H1 (cell line): ENCODE measurements around the gene RABL3. TPM values are rescaled to one million over a fixed set of nuclear protein-coding genes. Genes with fewer than 3 reads are reported as not detected.

ENCODE experiments used
- CTCF ChIA-PET: fragments of 300-600 bp; sonication (Branson Sonifier 250); formaldehyde crosslinking; loops from one replicate; lab custom pipeline; 2021; ENCODE audit not compliant: partially characterized antibody; lab: Charles Lee
- POLR2A ChIA-PET: fragments of 300-600 bp; sonication (Branson Sonifier 250); formaldehyde crosslinking; loops from one replicate; lab custom pipeline; 2021; ENCODE audit warnings: inconsistent platforms; ENCODE audit not compliant: partially characterized antibody; lab: Charles Lee
- DNase-seq, 2 experiments: peaks; one replicate each; pipeline versions ENCODE4 v3.0.0 to v3.0.0-alpha.2; 2010 to 2022; ENCODE audit warnings: low spot score in 2 of 2, low read depth in 1 of 2, mixed read lengths in 1 of 2
- FAIRE-seq: peaks from 2 replicates; lab custom pipeline; 2011; peaks lifted over from hg19 to GRCh38; lab: Jason Lieb, UNC
- H2AFZ ChIP-seq: 2 replicates; pipeline ENCODE4 v1.8.1; 2012; ENCODE audit warnings: low read length, inconsistent platforms
- H2AK5ac ChIP-seq: 2 replicates; pipeline ENCODE4 v1.6.1; 2013; ENCODE audit warnings: low read depth, low read length
- H2BK120ac ChIP-seq: replicated peaks from 2 replicates; pipeline ENCODE3; 2013; ENCODE audit warnings: low read depth, low read length, inconsistent platforms
- H2BK12ac ChIP-seq: 2 replicates; pipeline ENCODE4 v1.6.1; 2013; ENCODE audit warnings: low read depth, low read length
- H2BK15ac ChIP-seq: 2 replicates; pipeline ENCODE4 v1.6.1; 2013; ENCODE audit warnings: low read length
- H2BK20ac ChIP-seq: 2 replicates; pipeline ENCODE4 v1.6.1; 2013; ENCODE audit warnings: low read length
- H2BK5ac ChIP-seq: 2 replicates; pipeline ENCODE4 v1.6.1; 2013; ENCODE audit warnings: low read depth, low read length
- H3K14ac ChIP-seq: 2 replicates; pipeline ENCODE4 v1.6.1; 2013; ENCODE audit warnings: inconsistent platforms; ENCODE audit not compliant: insufficient read length
- H3K18ac ChIP-seq: 2 replicates; pipeline ENCODE4 v1.6.1; 2013; ENCODE audit warnings: low read length; ENCODE audit errors: extremely low read depth
- H3K23ac ChIP-seq: 2 replicates; pipeline ENCODE4 v1.6.1; 2013; ENCODE audit warnings: inconsistent platforms; ENCODE audit not compliant: insufficient read length
- H3K23me2 ChIP-seq: 2 replicates; pipeline ENCODE4 v1.6.1; 2013; ENCODE audit warnings: low read depth, low read length
- H3K27ac ChIP-seq: 2 replicates; pipeline ENCODE4 v1.6.1; 2011; ENCODE audit warnings: low read depth, low read length, inconsistent platforms
- H3K27me3 ChIP-seq, 4 experiments: replicated peaks in 1 of 4; 1 replicate in 1 of 4; 2 replicates in 3 of 4; pipeline versions ENCODE4 v1.6.1 to v1.8.1; 2011 to 2013; ENCODE audit warnings: low read length in 3 of 4, mild to moderate bottlenecking in 3 of 4, inconsistent platforms in 2 of 4, mixed read lengths in 2 of 4, moderate library complexity in 1 of 4; ENCODE audit not compliant: control insufficient read depth in 3 of 4, insufficient read depth in 3 of 4; ENCODE audit errors: extremely low read depth in 1 of 4
- H3K36me3 ChIP-seq, 4 experiments: 2 replicates each; pipeline versions ENCODE4 v1.6.1 to v1.8.1; 2011 to 2013; ENCODE audit warnings: mild to moderate bottlenecking in 4 of 4, low read length in 3 of 4, moderate library complexity in 2 of 4, control low read depth in 1 of 4, inconsistent platforms in 1 of 4; ENCODE audit not compliant: insufficient read depth in 4 of 4, control insufficient read depth in 2 of 4
- H3K4ac ChIP-seq: replicated peaks from 2 replicates; pipeline ENCODE3; 2013; ENCODE audit warnings: low read length, low read depth, mixed read lengths, inconsistent platforms; ENCODE audit not compliant: insufficient read length
- H3K4me1 ChIP-seq, 4 experiments: replicated peaks in 1 of 4; 1 replicate in 1 of 4; 2 replicates in 3 of 4; pipeline versions ENCODE4 v1.6.1 to v1.8.1; 2011 to 2013; ENCODE audit warnings: low read length in 3 of 4, inconsistent platforms in 2 of 4, mixed read lengths in 1 of 4; ENCODE audit not compliant: insufficient read depth in 4 of 4, control insufficient read depth in 3 of 4
- H3K4me2 ChIP-seq, 2 experiments: 2 replicates each; pipeline versions ENCODE4 v1.6.1 to v1.8.1; 2011 to 2013; ENCODE audit warnings: low read depth in 2 of 2, low read length in 2 of 2, control low read depth in 1 of 2, inconsistent platforms in 1 of 2, mild to moderate bottlenecking in 1 of 2; ENCODE audit not compliant: insufficient read depth in 1 of 2
- H3K4me3 ChIP-seq, 4 experiments: fragments of 200-600, 300-600 bp in 1 of 4; sonication (generic), shearing (Covaris generic), sonication (Bioruptor Twin) in 1 of 4; 2 replicates each; pipeline versions ENCODE4 v1.5.1 to v1.8.1; 2011 to 2016; ENCODE audit warnings: low read length in 4 of 4, low read depth in 3 of 4, control low read depth in 2 of 4, inconsistent platforms in 2 of 4, mild to moderate bottlenecking in 2 of 4, mixed read lengths in 1 of 4, moderate library complexity in 1 of 4; ENCODE audit not compliant: insufficient read depth in 2 of 4; ENCODE audit errors: extremely low read depth in 1 of 4
- H3K56ac ChIP-seq: replicated peaks from 2 replicates; pipeline ENCODE3; 2013; ENCODE audit warnings: low read depth, mild to moderate bottlenecking, mixed read lengths, low read length, inconsistent platforms; ENCODE audit not compliant: insufficient read length
- H3K79me1 ChIP-seq: 2 replicates; pipeline ENCODE4 v1.6.1; 2013; ENCODE audit warnings: low read depth, low read length, control low read depth
- H3K79me2 ChIP-seq, 2 experiments: 2 replicates each; pipeline versions ENCODE4 v1.6.1 to v1.8.1; 2012 to 2013; ENCODE audit warnings: low read length in 2 of 2, mild to moderate bottlenecking in 2 of 2, inconsistent platforms in 1 of 2; ENCODE audit not compliant: insufficient read depth in 2 of 2, control insufficient read depth in 1 of 2
- H3K9ac ChIP-seq, 4 experiments: replicated peaks in 1 of 4; 1 replicate in 1 of 4; 2 replicates in 3 of 4; pipeline versions ENCODE4 v1.6.1 to v1.8.1; 2011 to 2013; ENCODE audit warnings: low read depth in 3 of 4, low read length in 3 of 4, control low read depth in 2 of 4, mild to moderate bottlenecking in 2 of 4, moderate library complexity in 2 of 4, inconsistent platforms in 1 of 4; ENCODE audit errors: extremely low read depth in 1 of 4
- H3K9me3 ChIP-seq, 2 experiments: 2 replicates each; pipeline versions ENCODE4 v1.6.1 to v1.8.1; 2012 to 2013; ENCODE audit warnings: mild to moderate bottlenecking in 2 of 2, moderate library complexity in 2 of 2, control low read depth in 1 of 2, inconsistent platforms in 1 of 2, low read depth in 1 of 2, low read length in 1 of 2, mixed read lengths in 1 of 2; ENCODE audit not compliant: insufficient read depth in 2 of 2
- H4K20me1 ChIP-seq, 2 experiments: replicated peaks in 1 of 2; 2 replicates each; pipeline versions ENCODE3 to v1.8.1; 2011 to 2013; ENCODE audit warnings: inconsistent platforms in 2 of 2, low read length in 2 of 2, mild to moderate bottlenecking in 1 of 2; ENCODE audit not compliant: insufficient read depth in 2 of 2, control insufficient read depth in 1 of 2
- H4K5ac ChIP-seq: 2 replicates; pipeline ENCODE4 v1.6.1; 2013; ENCODE audit warnings: low read length, low read depth, mixed read lengths, inconsistent platforms; ENCODE audit not compliant: insufficient read length
- H4K8ac ChIP-seq: 2 replicates; pipeline ENCODE4 v1.8.0; 2013; ENCODE audit warnings: mild to moderate bottlenecking, moderate library complexity, low read length, inconsistent platforms; ENCODE audit not compliant: insufficient read depth; ENCODE audit errors: extremely low read depth
- H4K91ac ChIP-seq: replicated peaks from 2 replicates; pipeline ENCODE3; 2013; ENCODE audit warnings: low read length, mixed read lengths, inconsistent platforms; ENCODE audit not compliant: insufficient read length
- CBX8 ChIP-seq: fragments of 300-800, 300-1000 bp; sonication (generic); IDR thresholded peaks from 2 replicates; pipeline ENCODE4 v1.7.1; 2016; ENCODE audit warnings: low read depth, low read length, borderline replicate concordance
- CHD1 ChIP-seq: IDR thresholded peaks from 2 replicates; pipeline ENCODE4 v1.6.1; 2012; ENCODE audit warnings: low read depth, low read length, improper control_type of control experiment
- HDAC2 ChIP-seq, 2 experiments: fragments of 300-600 bp in 1 of 2; sonication (generic) in 1 of 2; IDR thresholded peaks; 2 replicates each; pipeline ENCODE4 v1.6.1; 2011 to 2012; ENCODE audit warnings: low read depth in 2 of 2, low read length in 2 of 2, mild to moderate bottlenecking in 2 of 2, moderate library complexity in 2 of 2, borderline replicate concordance in 1 of 2, inconsistent platforms in 1 of 2
- JUND ChIP-seq: IDR thresholded peaks from 2 replicates; pipeline ENCODE4 v1.6.1; 2011; ENCODE audit warnings: mild to moderate bottlenecking, improper control_type of control experiment, low read length
- KDM1A ChIP-seq: fragments of 200-600, 300-600 bp; sonication (generic); IDR thresholded peaks from 2 replicates; pipeline ENCODE4 v1.7.1; 2016; ENCODE audit warnings: mild to moderate bottlenecking, low read length, borderline replicate concordance
- POLR2A ChIP-seq, 2 experiments: IDR thresholded peaks; 1 replicate in 1 of 2; 2 replicates in 1 of 2; pipeline ENCODE4 v1.6.1; 2011; ENCODE audit warnings: low read depth in 2 of 2, low read length in 2 of 2, mild to moderate bottlenecking in 2 of 2; ENCODE audit errors: control extremely low read depth in 1 of 2
- TAF1 ChIP-seq: IDR thresholded peaks from 2 replicates; pipeline ENCODE4 v1.6.1; 2011; ENCODE audit warnings: mild to moderate bottlenecking, low read depth, low read length
- TBP ChIP-seq: IDR thresholded peaks from 2 replicates; pipeline ENCODE4 v1.6.1; 2011; ENCODE audit warnings: low read depth, low read length, improper control_type of control experiment
- USF2 ChIP-seq: IDR thresholded peaks from 2 replicates; pipeline ENCODE4 v1.6.1; 2011; ENCODE audit warnings: low read length, improper control_type of control experiment
- ZNF274 ChIP-seq: IDR thresholded peaks from 2 replicates; pipeline ENCODE4 v1.7.0; 2012; ENCODE audit warnings: low read length, borderline replicate concordance; ENCODE audit errors: extremely low read depth
- WGBS, 2 experiments: shearing (Covaris generic) in 1 of 2; methylation state at CpG; one replicate each; pipeline versions ENCODE4 v1.1.6 to v1.1.7; 2013 to 2015; ENCODE audit warnings: low lambda C conversion rate in 2 of 2, mixed read lengths in 2 of 2, inconsistent platforms in 1 of 2, low coverage in 1 of 2, missing lambda C conversion rate in 1 of 2; ENCODE audit not compliant: insufficient replicate concordance in 2 of 2, insufficient coverage in 1 of 2, insufficient read length in 1 of 2; ENCODE audit errors: extremely low coverage in 1 of 2, missing lambda C conversion rate in 1 of 2; 5-methylcytosine and 5-hydroxymethylcytosine counted together
- polyA plus RNA-seq, 7 experiments: library from polyadenylated mRNA; depleted of rRNA in 3 of 7; stranded (reverse) in 5 of 7; unstranded in 2 of 7; fragments of >200 nt in 5 of 7; fragments of 200-250 nt in 2 of 7; gene quantifications; 1 replicate in 5 of 7; 2 replicates in 1 of 7; 4 replicates in 1 of 7; pipeline versions ENCODE4 v1.2.1 to v1.2.3, GENCODE V29; 2011 to 2013; ENCODE audit warnings: missing spikeins in 2 of 7, mixed read lengths in 2 of 7
- total RNA-seq: library from RNA; stranded (reverse); fragmentation: NEBNext Ultra II Directional; extraction: Animal tissue kit (Norgen Biotek cat#: 25700); gene quantifications from 2 replicates; pipeline ENCODE4 v1.2.1, GENCODE V29; 2021

Gene RABL3
- total and polyA plus RNA-seq, 2 of the 8 experiments (the other 6 are each of a cell fraction or from before 2014, with no cell fraction given): 4.4 to 19.2 TPM

- Histone ChIP-seq H3K9ac (no peak overlapping the region), H3K56ac (no peak overlapping the region), H2BK20ac (no peak overlapping the region), H3K23me2 (peaks cover 12% of the 10 kb centered on the region), H4K20me1 (no peaks in the 10 kb centered on the region), H3K4me2 (no peak overlapping the region; a peak in 1 of 4 replicates), H3K4ac (no peak overlapping the region), H3K4me1 (peaks cover 3 to 12% (median 7%) of the 10 kb centered on the region in 4 experiments; a peak in 6 of 7 replicates), H3K79me1 (peaks cover 8% of the 10 kb centered on the region), H3K79me2 (peaks cover 23 to 61% of the 10 kb centered on the region in 2 experiments), H4K8ac (no peak overlapping the region), H3K18ac (no peak overlapping the region), H3K23ac (no peak overlapping the region), H2AFZ (no peak overlapping the region), H3K14ac (no peak overlapping the region), H2BK5ac (no peak overlapping the region), H2BK12ac (no peak overlapping the region), H2AK5ac (no peak overlapping the region), H2BK120ac (no peak overlapping the region), H2BK15ac (no peak overlapping the region), H4K91ac (no peak overlapping the region), H3K9me3 (peaks cover 0 to 6% of the 10 kb centered on the region in 2 experiments; a peak in 1 of 4 replicates), H3K4me3 (no peak overlapping the region)
- FAIRE-seq (no peak), DNase-seq (no peak)
- TF ChIP-seq POLR2A (IDR thresholded peaks at IDR 0.05; ENCODE audit: control extremely low read depth in 1 of 2, low read depth in 2 of 2, low read length in 2 of 2) (no peak), USF2 (no peak), TBP (no peak), CHD1 (no peak), CBX8 (no peak), JUND (no peak), HDAC2 (IDR thresholded peaks at IDR 0.05; ENCODE audit: borderline replicate concordance in 1 of 2, low read depth in 2 of 2, low read length in 2 of 2) (no peak), KDM1A (no peak), TAF1 (no peak), ZNF274 (no peak)
- TF ChIP-seq, all 59 proteins: peak for 0
- Histone ChIP-seq H3K36me3 (peaks cover 0 to 14% (median under 1%) of the 10 kb centered on the region in 4 experiments; a peak in 6 of 8 replicates), H3K27me3 (no peaks in the 10 kb centered on the region), H3K27ac (no peak overlapping the region; the same call in 1 of the 2 replicates), H4K5ac (no peak overlapping the region)
- ChIA-PET POLR2A (no interaction called here), CTCF (no interaction called here)
- WGBS, 2 experiments: 93% methylated on average over 3 of the region's 3 CpGs; no CpG with 5 or more reads in 1 of the 2 experiments
These were observed 3.1 kb upstream of the RABL3 start for GRCh38 chr3:120745466-120745865.
